ENCODE measurements around the gene ACOT9.
"Not testable (repeated sequence)": the region's sequence is repeated elsewhere in the genome, so short reads cannot be mapped to it uniquely, and the experiment has no call there.

The ACOT9 gene

DNA sequence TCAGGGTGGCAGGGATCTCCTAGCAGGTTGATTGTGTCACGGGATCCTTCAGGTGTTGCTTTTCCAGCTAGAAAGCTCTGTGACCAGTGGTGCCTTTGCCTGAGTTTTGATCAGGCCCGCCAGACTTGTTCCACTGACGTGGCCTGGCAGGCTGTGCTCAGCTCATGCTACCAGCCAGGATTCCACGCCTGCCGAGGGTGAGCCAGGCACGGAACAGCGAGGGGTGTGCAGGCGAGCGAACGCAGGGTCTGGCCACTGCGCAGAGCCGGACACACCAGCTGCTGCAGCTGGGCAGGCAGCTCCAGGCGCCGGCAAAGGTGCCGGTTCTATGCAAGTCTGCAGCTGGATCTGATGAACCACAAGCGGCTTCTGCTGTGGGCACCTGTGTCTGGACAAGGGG lies 22.8 kb upstream of the ACOT9 start:
- DNase-seq (ENCODE audit: low read depth) = no peak

DNA sequence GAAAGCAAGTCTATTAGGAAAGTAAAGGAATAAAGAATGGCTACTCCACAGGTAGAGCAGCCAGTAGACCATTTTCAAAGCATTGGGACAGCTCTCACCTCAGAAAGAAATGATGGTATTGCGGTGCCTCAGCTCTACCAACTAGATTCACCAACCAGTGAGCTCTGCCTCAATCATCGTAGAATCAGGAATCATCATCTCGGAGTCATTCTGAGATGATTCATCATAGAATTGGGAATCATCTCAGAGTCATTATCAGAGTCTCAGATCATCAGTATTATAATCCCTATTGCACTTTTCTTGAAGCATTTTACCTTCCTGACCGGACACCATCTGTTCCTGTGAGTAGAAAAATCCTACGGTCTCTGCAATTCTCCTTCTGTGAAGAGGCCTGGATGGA lies 22.4 kb upstream of the ACOT9 start:
- no peak for DNase-seq (ENCODE audit: low read depth)

DNA sequence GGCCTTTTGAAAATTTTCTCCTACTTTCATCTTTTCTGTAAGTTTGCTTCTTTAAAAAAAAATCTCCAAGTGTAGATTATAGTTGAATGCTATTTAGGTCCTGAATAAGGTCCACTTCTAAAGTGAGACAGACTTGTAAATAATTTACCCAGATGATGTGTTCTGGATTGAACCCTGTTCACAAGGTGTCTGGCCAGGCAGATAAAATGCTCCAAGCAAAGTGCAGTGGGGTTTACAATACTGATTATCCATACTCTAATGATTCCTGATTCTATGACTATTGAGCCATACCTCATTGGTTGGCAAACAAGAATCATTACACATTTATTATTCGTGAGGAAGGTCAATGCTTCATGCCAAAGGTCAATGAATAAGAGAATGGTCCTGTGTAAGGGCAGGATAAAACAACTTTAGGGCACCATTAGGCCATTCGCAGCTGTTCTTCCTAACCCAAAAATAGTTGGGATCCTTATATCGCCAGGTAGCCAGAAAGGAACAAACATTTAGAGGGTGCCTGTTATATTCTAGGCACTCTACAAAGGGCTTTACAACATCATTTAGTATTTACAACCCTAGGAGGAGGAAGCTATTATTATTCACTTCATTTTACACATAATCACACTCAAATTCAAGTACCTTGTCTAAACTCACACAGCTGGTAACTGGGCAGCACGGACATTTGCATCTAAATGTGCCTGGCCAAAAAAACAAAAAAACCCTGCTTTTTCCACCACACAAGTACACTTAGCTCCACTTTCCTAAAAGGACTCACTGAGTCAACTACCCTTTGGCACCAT lies 21.3 kb upstream of the ACOT9 start:
- DNase-seq (ENCODE audit: low read depth) = no peak

- DNase-seq (ENCODE audit: low read depth) = no peak
These were observed 16.7 kb upstream of the ACOT9 start for GRCh38 chrX:23759821-23760220.

DNA sequence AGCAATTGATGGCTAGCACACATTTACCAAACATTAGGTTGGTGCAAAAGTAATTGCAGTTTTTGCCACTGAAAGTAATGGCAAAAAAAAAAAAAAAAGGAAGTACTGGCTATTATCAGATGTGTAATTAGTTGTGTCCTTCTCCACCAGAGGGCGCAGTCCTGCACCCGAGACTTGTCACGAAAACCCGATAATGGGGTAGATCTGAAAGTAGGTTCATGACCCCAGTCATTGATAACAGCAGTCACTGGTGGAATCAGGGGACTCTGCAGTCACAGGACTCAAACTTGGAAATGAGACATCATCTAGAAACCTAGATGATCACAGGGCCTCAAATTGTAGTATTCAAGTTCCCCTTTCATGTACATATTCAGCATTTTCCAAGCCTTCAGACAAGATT lies 13.1 kb upstream of the ACOT9 start:
- DNase-seq (ENCODE audit: low read depth) = peak; percentile 39

DNA sequence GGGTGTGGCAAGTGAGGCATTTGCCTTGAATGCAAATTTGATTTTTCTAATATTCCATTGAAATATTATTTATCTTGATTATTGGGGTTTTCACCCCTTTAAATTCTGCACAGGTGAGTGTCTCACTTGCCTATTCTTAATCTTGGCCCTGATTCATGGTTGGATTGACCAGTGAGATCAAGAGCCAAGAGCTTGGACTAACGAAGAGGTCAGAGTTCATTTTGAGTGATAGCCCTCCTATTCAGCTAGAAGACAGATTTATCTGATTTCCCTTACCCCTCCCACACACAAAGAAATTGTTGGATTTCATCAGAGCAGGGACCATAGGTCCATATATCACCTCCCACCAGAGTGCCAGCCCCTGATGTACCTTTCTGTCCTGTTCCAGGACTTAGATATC lies 11.6 kb upstream of the ACOT9 start:
- no peak for DNase-seq (ENCODE audit: low read depth)

GRCh38 chrX:23752740-23753415 lies 9.8 kb upstream of the ACOT9 start:
- DNase-seq (ENCODE audit: low read depth) = no peak

DNA sequence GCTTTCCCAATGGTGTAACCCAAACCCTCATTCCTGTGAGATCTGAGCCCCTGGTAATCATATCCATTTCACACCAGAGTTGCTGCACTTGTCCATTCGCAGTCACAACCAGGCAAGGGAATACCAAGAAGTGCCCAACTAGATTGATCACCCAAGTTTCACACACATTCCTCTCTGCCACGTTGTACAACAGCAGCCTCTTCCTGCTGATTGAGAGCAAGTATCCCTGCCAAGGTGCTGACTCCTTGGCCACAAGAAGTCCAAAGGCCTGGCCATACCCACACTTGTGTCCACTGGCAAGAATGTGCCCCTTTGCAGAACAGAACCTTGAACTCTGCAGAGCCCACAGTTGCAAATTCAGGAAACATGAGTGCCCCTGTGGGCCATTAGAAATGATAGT lies 6.5 kb upstream of the ACOT9 start:
- DNase-seq (ENCODE audit: low read depth) = no peak

DNA sequence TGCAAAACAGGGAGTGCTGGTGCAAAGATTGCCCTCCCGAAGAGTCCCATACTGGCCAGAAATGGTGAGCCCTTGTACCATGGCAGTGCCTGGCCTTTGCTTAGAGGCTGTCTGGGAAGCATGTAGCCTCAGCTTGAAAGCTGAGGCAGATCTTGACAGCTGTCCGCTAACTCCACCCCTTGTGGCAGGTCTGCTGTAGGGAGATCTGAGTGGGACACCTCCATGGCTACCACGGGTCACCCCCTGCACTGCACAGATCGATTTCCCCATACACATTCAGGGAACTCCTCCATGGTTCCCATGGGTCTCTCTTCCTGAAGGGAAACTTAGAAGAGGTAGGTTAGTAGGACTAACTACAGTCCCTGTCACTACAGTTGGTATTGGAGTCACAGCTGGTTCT lies 6.1 kb upstream of the ACOT9 start:
- no peak for DNase-seq (ENCODE audit: low read depth)

DNA sequence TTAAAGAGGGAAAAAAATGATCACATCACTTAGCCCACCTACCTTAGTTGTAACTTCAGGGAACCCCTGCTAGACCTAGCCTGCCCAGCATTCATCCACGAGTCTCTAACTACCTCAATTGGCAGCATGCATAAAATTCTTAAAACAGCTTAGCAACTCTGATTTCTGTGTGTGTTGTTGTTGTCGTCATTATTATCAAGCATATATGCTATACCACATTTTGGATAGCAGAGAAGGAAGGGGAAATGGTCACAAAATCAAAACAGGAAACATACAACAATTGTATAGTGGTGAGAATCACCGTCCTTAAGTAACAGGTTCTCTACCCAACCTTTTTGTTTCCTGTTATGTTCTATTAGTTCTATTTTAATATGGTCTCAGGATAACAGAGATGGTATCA lies 2.7 kb upstream of the ACOT9 start:
- no peak for DNase-seq (ENCODE audit: low read depth)

GRCh38 chrX:23743623-23743971 lies 521 bp upstream of the ACOT9 start:
- not testable (repeated sequence) for DNase-seq (ENCODE audit: low read depth)

DNA sequence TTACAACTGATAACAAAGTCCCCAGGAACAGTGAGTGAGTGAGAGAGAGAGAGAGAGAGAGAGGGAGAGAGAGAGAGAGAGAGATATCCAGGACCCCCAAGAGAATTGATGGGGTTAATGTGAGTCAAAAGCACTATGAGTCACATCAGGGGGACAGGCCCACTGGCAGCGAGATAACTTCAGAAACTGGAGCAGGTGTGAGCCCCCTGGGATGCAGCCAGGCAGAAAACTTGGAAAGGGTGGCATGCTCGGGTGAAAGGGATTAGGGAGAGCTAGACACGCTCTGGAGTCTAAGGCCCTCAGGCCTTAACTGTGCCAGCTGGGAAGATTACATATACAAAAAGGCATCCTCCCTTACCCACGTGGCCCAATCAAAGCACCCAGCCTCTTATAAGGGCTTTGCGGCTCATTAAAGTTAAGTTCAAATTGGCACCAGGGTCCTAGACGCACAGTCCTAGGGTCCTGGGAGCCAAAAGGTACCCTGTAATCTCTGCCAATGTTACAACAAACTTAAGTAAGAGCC lies 841 bp downstream of the ACOT9 start:
- no peak for DNase-seq (ENCODE audit: low read depth)

DNA sequence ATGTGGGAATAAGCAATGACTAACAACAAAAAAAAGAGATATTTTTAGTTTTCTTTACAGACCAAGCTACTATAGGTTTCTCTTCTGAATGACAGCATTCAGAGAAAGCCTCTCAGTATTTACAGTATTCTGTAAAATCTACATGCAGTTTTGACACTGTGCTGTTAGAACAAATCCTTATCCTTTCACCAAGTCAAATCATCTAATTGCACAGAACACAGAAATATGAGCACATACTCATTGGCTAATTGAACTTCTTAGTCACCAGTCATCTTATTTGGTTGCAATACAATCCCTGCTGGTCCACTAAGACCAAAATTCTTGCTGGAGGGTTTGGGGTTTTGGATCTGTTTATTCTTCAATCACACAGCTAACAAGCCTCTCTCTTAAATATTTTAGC lies 5.7 kb downstream of the ACOT9 start:
- DNase-seq (ENCODE audit: low read depth) = no peak

DNA sequence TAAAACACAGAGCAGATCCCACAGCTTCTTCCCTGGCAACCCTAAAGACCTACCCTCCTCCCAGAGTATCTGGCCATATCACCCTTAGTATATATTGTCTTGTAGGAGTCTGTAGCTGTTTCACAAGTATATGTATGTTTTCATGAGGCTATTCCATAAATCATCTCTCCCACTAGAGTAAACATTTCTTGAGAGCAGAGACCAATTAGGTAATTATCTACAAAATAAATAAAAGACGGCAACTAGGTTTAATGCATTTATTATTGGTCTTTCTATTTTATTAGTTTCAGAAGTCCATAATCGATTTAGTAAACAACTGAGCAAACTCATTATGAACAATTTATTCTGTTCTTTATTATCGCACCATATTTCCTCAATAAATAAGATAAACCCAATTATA lies 7.0 kb downstream of the ACOT9 start:
- DNase-seq (ENCODE audit: low read depth) = no peak

- no peak for DNase-seq (ENCODE audit: low read depth)
These were observed 10.4 kb downstream of the ACOT9 start for GRCh38 chrX:23732704-23733103.

- DNase-seq (ENCODE audit: low read depth) = no peak
These were observed 11.1 kb downstream of the ACOT9 start for GRCh38 chrX:23731951-23732350.

DNA sequence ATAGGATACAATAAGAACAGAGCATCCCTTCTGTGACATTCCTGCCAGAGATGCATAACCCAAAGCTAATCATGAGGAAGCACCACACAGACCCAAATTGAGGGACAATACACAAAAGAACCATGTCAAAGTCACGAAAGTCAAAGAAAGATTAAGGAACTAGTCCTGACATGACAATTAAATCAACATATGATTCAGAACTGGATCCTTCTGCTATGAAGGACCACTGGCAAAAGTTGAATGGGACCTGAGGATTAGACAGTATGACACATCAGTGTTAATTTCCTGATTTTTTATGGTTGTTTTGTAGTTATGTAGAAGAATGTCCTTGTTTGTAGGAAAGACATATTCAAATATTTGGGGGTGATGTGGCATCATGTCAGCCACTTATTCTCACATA lies 13.9 kb downstream of the ACOT9 start:
- no peak for DNase-seq (ENCODE audit: low read depth)

DNA sequence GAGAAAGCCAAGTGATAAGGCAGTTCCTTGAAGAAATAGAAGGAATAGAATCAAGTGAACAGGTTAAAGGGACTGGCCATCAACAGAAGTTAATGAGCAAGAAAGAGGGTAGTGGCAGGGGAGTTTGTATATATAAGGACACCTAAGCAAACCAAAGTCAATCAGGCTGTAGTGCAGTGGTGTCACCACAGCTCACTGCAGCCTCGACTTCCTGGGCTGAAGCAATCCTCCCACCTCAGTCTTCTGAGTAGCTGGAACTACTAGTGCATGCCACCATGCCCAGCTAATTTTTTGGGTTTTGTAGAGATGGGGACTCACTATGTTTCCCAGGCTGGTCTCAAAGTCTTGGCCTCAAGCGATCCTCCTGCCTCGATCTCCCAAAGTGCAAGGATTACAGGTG lies 15.9 kb downstream of the ACOT9 start:
- no peak for DNase-seq (ENCODE audit: low read depth)

DNA sequence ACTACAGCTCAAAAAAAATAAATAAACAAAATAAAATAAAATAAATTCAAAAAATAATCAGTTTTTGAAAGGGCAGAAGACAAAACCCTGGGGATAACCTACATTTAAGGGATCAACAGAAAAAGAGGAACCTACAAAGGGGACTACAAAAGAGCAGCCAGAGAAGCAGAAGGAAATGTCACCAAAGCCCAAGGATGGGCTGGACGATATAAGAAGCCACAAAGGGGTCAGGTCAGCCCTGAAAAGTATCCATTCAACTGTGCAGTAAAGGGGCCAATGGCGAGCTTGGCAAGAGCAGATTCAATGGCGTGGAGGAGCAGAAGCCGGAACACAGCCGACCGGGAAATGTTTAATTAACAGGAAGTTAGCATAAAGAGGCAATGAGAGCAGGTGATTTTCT lies 16.9 kb downstream of the ACOT9 start:
- no peak for DNase-seq (ENCODE audit: low read depth)

DNA sequence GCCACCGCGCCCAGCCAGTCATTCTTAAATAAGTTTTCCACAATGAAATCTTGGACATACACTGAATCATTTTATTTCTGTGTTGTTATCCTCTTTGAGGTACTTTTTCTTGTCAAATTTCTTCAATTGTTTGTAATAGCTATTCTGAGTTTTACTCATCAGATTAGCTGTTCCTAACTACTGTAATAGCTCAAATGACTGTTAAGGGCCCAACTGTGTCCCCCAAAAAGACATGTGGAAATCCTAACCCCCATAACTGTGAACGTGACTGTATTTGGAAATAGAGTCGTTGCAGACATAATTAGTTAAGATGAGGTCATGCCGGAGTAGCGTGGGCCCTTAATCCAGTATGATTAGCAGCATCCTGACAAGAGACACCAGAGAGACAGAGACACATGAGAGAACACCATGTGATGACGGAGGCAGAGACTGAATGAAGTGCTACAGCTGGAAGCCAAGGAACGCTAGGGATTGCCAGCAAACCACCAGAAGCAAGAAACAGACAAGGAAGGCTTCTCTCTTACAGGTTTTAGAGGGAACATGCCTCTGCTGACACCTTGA lies 22.9 kb downstream of the ACOT9 start:
- no peak for DNase-seq (ENCODE audit: low read depth)

- DNase-seq (ENCODE audit: low read depth) = no peak
These were observed 37.8 kb downstream of the ACOT9 start for GRCh38 chrX:23705235-23705634.

DNA sequence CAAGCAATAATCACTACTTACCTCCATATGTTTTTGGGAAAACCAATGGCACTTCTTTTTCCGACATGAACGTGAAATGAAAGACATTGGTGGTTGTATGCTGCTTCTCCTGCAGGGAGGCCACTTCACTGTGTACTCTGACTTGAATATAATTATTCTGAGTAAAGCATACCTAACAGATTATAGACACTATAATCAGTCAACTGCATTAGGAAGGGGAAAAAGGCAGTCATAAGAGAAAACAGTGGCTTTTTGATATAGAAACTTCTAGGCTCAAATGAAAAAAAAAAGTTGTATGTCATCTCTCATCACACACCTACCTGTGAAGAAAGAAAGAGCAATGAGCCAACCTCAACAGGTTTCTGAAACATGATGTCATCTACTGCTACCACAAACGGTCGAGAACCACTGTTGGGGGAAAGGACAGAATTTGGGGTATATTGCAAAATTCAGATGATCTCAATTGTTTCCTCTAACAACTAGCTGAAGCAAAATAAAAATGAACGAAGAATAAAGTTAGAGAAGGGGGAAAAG lies 38.3 kb downstream of the ACOT9 start:
- DNase-seq (ENCODE audit: low read depth) = no peak

DNA sequence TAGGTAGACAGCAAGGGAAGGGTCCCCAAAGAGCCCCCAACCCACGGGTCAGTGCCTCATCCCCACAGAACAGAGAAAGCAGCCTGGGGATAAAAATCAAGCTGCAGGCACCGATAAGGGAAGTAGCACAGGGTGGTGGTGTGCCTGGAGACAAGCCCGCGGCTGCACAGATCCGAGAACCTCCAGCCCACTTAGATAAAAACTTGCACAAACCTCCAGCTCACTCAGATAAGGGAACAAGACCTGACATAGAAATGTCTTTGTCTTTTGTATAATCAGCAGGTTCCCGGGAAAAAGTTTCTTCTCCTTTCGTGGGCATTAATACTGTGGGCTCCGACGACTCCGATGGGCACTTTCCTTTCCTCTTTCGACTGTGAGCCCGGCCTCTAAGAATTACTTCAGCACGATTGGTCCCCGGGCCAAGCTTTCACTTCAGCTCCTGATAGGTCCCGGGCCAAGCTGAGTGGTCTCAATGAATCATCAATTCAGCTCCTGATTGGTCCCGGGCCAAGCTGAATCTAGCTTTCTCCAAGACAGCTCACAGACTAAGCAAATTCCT lies 43.4 kb downstream of the ACOT9 start:
- peak; percentile 14 for DNase-seq (ENCODE audit: low read depth)

Data from activated gamma-delta T cell treated with anti-CD3 and anti-CD28 coated beads, Interleukin-2, amount 50 U/mL, for 16 hours (primary cell).